Lung (tissue), 12 donors: ENCODE measurements around the gene NOXA1. TPM values are rescaled to one million over a fixed set of nuclear protein-coding genes. Genes with fewer than 3 reads are reported as not detected.

Experiments
- ATAC-seq: fragments of 200-7000 bp; cut with Tn5 transposase; one replicate; pipeline ENCODE4 v1.9.1; 2020; ENCODE audit warnings: moderate number of reproducible peaks; ENCODE audit not compliant: insufficient read depth, low FRiP score
- DNase-seq, 3 donors: peaks; one replicate each; pipeline ENCODE4 v3.0.0-alpha.2; 2013 to 2017
- H3K27ac ChIP-seq, 2 donors: one replicate each; pipeline ENCODE4 v1.5.1; 2013; ENCODE audit warnings: mild to moderate bottlenecking in 2 of 2, moderate library complexity in 2 of 2, control low read depth in 1 of 2, inconsistent platforms in 1 of 2, low read depth in 1 of 2, low read length in 1 of 2
- H3K27me3 ChIP-seq, 3 donors: one replicate each; pipeline ENCODE4 v1.5.1; 2013; ENCODE audit warnings: low read length in 2 of 3; ENCODE audit not compliant: control insufficient read depth in 3 of 3, insufficient read depth in 3 of 3
- H3K36me3 ChIP-seq, 4 donors: one replicate each; pipeline ENCODE4 v1.5.1; 2013; ENCODE audit warnings: low read length in 4 of 4, mild to moderate bottlenecking in 1 of 4, moderate library complexity in 1 of 4; ENCODE audit not compliant: control insufficient read depth in 4 of 4, insufficient read depth in 4 of 4
- H3K4me1 ChIP-seq, 5 donors: one replicate each; pipeline ENCODE4 v1.5.1; 2013; ENCODE audit warnings: low read length in 5 of 5, mild to moderate bottlenecking in 2 of 5, moderate library complexity in 1 of 5; ENCODE audit not compliant: control insufficient read depth in 5 of 5, insufficient read depth in 5 of 5
- H3K4me3 ChIP-seq: one replicate; pipeline ENCODE4 v1.5.1; 2013; ENCODE audit warnings: mild to moderate bottlenecking, control low read depth, moderate library complexity
- H3K9ac ChIP-seq, 2 donors: one replicate each; pipeline ENCODE4 v1.5.1; 2013; ENCODE audit warnings: low read length in 2 of 2, control low read depth in 1 of 2; ENCODE audit not compliant: insufficient read depth in 1 of 2
- H3K9me3 ChIP-seq, 4 donors: one replicate each; pipeline ENCODE4 v1.5.1; 2013; ENCODE audit warnings: low read length in 3 of 4, mild to moderate bottlenecking in 1 of 4, moderate library complexity in 1 of 4; ENCODE audit not compliant: control insufficient read depth in 4 of 4, insufficient read depth in 3 of 4
- WGBS, 2 donors: extraction: QIAGEN DNeasy Blood & Tissue Kit; methylation state at CpG; one replicate each; pipeline ENCODE4 v1.1.7; 2013; 5-methylcytosine and 5-hydroxymethylcytosine counted together
- polyA plus RNA-seq, 2 donors: library from polyadenylated mRNA; stranded (reverse); fragments of 200-250 nt; gene quantifications; one replicate each; pipeline ENCODE4 v1.2.1, GENCODE V29; 2013
- total RNA-seq, 2 donors: library from RNA; depleted of rRNA in 1 of 2; stranded (reverse); fragments of >200 nt in 1 of 2; gene quantifications; one replicate each; pipeline ENCODE4 v1.2.1, GENCODE V29; 2014 to 2021
- TF ChIP-seq, protein P1 (sequence below): IDR thresholded peaks from 2 replicates; pipeline ENCODE4 v1.5.1; 2012; ENCODE audit warnings: mild to moderate bottlenecking; ENCODE audit errors: control extremely low read depth, extremely low read depth
- donor health status: control.
- donor health status: control.
- donor health status: Bipolar disorder and iron deficiency.
- donor health status: healthy.
- donor health status: DM: yes; HTN: yes; CAD: no.

NOXA1 gene
- total and polyA plus RNA-seq, 4 donors = 2.1 to 11.7 (median 6.6) TPM

- 84 to 91% methylated on average over 27 of the region's 27 CpGs for WGBS, 2 donors
These were observed 4.5 kb downstream of the NOXA1 start for GRCh38 chr9:137427454-137428310.

GRCh38 chr9:137428311-137428630, 5.1 kb downstream of the NOXA1 start:
- WGBS, 2 donors = 74 to 95% methylated on average over 6 of the region's 6 CpGs
- H3K36me3 ChIP-seq = no peaks in the 10 kb centered on the region

More at GRCh38 chr9:137427454-137428310, 4.5 kb downstream of the NOXA1 start:
- H3K27ac ChIP-seq = no peak overlapping the region
- ATAC-seq = no peak
- H3K4me3 ChIP-seq = no peak overlapping the region
- H3K4me1 ChIP-seq = peaks cover 0 to 4% (median 0%) of the 10 kb centered on the region in 5 donors
- DNase-seq = no peak
- TF ChIP-seq, protein P1, sequence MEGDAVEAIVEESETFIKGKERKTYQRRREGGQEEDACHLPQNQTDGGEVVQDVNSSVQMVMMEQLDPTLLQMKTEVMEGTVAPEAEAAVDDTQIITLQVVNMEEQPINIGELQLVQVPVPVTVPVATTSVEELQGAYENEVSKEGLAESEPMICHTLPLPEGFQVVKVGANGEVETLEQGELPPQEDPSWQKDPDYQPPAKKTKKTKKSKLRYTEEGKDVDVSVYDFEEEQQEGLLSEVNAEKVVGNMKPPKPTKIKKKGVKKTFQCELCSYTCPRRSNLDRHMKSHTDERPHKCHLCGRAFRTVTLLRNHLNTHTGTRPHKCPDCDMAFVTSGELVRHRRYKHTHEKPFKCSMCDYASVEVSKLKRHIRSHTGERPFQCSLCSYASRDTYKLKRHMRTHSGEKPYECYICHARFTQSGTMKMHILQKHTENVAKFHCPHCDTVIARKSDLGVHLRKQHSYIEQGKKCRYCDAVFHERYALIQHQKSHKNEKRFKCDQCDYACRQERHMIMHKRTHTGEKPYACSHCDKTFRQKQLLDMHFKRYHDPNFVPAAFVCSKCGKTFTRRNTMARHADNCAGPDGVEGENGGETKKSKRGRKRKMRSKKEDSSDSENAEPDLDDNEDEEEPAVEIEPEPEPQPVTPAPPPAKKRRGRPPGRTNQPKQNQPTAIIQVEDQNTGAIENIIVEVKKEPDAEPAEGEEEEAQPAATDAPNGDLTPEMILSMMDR = no peak
- no peaks in the 10 kb centered on the region for H3K9me3 ChIP-seq
- H3K27me3 ChIP-seq = no peaks in the 10 kb centered on the region
- H3K9ac ChIP-seq = no peak overlapping the region
- no peaks in the 10 kb centered on the region for H3K36me3 ChIP-seq

DNA sequence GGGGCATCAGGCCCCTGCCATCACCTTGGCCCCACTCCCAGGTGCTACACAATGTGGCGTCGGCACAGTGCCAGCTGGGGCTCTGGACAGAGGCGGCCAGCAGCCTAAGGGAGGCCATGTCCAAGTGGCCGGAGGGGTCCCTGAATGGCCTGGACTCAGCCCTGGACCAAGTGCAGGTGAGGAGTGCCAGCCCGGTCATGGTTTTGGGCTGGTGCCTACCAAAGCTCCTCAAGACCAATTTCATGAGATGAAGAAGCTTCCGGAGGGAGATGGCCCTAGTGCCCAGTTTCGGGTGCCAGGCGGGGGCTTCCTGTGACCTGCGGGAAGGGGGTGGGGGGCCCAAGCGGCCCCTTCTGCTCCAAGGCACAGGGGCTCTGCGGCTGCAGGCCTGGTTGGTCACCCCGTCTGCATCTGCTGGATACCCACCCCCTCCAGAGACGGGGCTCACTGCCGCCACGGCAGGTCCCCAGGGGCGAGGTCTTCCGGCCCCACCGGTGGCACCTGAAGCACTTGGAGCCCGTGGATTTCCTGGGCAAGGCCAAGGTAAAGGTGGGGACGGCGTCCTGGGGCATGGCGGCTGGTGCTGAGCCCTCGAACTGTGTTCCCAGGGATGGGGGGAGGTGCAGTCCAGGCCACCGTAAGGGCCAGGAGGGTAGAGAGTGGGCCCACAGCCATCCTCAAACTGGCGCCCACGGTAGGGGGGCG, 5.8 kb downstream of the NOXA1 start:
- WGBS, 2 donors = 87 to 92% methylated on average over 26 to 27 of the region's 27 CpGs
- no peak overlapping the region for H3K4me3 ChIP-seq
- H3K27me3 ChIP-seq = no peaks in the 10 kb centered on the region
- H3K36me3 ChIP-seq = no peaks in the 10 kb centered on the region
- no peak overlapping the region for H3K27ac ChIP-seq
- no peak for ATAC-seq
- no peak for DNase-seq
- peaks cover 0 to 4% (median 0%) of the 10 kb centered on the region in 5 donors for H3K4me1 ChIP-seq
- TF ChIP-seq, protein P1 = no peak
- no peaks in the 10 kb centered on the region for H3K9me3 ChIP-seq
- no peak overlapping the region for H3K9ac ChIP-seq

More at GRCh38 chr9:137428311-137428630, 5.1 kb downstream of the NOXA1 start:
- TF ChIP-seq, protein P1 = no peak
- Histone ChIP-seq H3K4me1 (peaks cover 0 to 4% (median 0%) of the 10 kb centered on the region in 5 donors), H3K27me3 (no peaks in the 10 kb centered on the region), H3K4me3 (no peak overlapping the region), H3K9me3 (no peaks in the 10 kb centered on the region), H3K27ac (no peak overlapping the region), H3K9ac (no peak overlapping the region)
- DNase-seq (no peak), ATAC-seq (no peak)
